ENCODE results near the gene TEX264.

Gene TEX264

DNA sequence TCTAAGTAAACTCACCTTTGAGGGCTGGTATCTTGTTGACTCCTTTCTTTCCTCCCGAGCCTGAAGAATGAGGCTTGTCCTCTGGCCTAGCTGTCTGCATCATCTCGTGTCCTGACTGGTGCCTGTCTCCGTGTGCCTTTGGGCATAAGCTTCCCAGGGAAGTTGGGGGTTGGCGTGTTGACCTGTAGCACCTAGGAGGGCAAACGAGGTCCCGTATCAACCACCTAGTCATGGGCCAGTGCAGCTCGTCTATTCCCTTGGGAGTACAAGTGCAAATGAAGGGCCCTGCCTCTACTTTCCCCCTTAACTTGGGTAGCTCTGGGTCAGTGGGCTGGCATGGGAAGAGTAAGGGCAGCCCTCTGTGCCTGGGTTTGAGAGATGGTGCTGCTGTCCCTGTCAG, 8.7 kb downstream of the TEX264 start:
- H3K27ac ChIP-seq = no peak overlapping the region
- H3K9ac ChIP-seq (ENCODE audit: insufficient read length) = no peak overlapping the region
- no peaks in the 10 kb centered on the region for H3K9me3 ChIP-seq (ENCODE audit: low read depth, low read length)
- no peaks in the 10 kb centered on the region for H3K36me3 ChIP-seq (ENCODE audit: insufficient read depth, low read length)
- no peak for DNase-seq (ENCODE audit: low read depth, low spot score)
- TF ChIP-seq FOXP2 (optimal IDR thresholded peaks at IDR 0.05; ENCODE audit: control extremely low read depth, extremely low read length, insufficient read depth) = no peak
- TF ChIP-seq EZH2 (IDR thresholded peaks at IDR 0.05) = no peak
- no peak for TF ChIP-seq POLR2AphosphoS5 (IDR thresholded peaks at IDR 0.05; ENCODE audit: borderline replicate concordance, low read depth, low read length)
- H3K4me3 ChIP-seq = no peak overlapping the region

DNA sequence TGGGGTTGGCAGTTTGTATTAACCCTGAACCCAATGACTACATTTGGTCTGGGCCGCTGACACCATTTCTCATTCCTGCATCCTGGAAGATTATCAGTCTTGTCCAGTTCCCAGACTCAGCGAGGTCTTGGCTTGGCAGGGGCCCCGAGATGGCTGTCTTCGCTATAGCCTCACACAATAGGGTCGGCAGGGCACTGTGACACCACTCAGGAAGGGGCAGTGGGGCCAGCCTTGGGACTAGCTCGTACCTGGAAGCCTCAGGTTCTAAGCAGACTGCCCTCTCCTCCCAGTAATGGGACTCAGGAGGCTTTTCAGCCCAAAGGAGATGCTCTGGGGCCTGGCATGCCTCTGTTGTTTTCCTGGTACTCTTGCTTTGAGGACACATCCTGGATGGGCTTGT, 9.1 kb downstream of the TEX264 start:
- TF ChIP-seq EZH2 (IDR thresholded peaks at IDR 0.05) = no peak
- TF ChIP-seq FOXP2 (optimal IDR thresholded peaks at IDR 0.05; ENCODE audit: control extremely low read depth, extremely low read length, insufficient read depth) = no peak
- no peak for TF ChIP-seq POLR2AphosphoS5 (IDR thresholded peaks at IDR 0.05; ENCODE audit: borderline replicate concordance, low read depth, low read length)
- no peak overlapping the region for H3K4me3 ChIP-seq
- no peaks in the 10 kb centered on the region for H3K9me3 ChIP-seq (ENCODE audit: low read depth, low read length)
- no peak overlapping the region for H3K9ac ChIP-seq (ENCODE audit: insufficient read length)
- H3K36me3 ChIP-seq (ENCODE audit: insufficient read depth, low read length) = no peaks in the 10 kb centered on the region; the same call in 1 of the 2 replicates
- H3K27ac ChIP-seq = no peak overlapping the region
- DNase-seq (ENCODE audit: low read depth, low spot score) = no peak

DNA sequence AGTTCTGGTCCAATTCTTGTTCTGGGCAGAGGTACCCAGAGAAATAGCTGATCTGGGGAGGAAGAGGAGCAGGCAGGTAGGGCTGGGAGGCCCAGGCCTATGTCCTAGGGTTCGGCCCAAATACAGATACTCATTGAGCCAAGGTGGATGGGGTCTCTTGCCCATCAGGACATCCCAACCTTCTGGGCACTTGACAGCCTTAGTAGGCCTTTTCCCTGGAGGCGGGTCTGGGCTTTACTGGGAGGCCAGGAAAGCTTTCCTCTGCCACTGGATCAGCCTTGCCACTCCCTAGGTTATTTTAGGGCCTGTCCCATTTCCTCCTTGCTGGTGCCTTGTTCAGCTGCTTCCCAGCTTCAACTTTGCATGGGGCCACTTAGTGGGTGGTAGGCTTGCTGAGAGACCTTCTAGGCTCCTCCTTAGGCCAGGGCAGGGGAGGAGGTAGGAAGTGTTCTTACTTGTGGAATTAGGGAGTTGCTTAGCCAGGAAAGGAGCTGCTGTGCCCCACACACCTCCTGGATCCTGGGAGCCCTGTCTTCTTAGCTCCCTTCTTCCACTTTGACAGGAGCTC, 9.7 kb downstream of the TEX264 start:
- TF ChIP-seq FOXP2 (optimal IDR thresholded peaks at IDR 0.05; ENCODE audit: control extremely low read depth, extremely low read length, insufficient read depth) = no peak
- no peak for TF ChIP-seq POLR2AphosphoS5 (IDR thresholded peaks at IDR 0.05; ENCODE audit: borderline replicate concordance, low read depth, low read length)
- TF ChIP-seq EZH2 (IDR thresholded peaks at IDR 0.05) = no peak
- Histone ChIP-seq H3K9ac (ENCODE audit: insufficient read length) (no peak overlapping the region), H3K27ac (no peak overlapping the region), H3K36me3 (ENCODE audit: insufficient read depth, low read length) (no peaks in the 10 kb centered on the region; the same call in 1 of the 2 replicates), H3K4me3 (no peak overlapping the region), H3K9me3 (ENCODE audit: low read depth, low read length) (no peaks in the 10 kb centered on the region)
- DNase-seq (ENCODE audit: low read depth, low spot score) = no peak

DNA sequence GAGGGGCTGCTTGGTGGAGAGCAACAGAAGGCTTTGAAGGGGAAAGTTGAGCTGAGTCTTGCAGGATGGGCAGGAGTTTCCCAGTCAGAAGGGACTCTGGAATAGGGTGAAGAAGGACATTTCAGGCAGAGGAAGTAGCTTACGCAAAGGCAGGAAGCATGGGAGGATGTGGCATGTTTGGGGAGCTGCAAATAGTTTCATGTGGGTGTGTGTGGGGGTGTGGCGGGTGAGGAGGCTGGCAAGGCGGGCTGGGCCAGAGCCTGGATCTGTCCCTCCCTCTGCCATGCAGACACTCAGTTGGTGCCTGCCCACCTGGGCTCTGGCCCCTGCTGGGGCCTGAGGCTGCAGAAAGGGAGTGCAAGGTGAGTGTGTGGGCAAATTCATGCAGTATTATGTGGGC, 10.4 kb downstream of the TEX264 start:
- no peak for DNase-seq (ENCODE audit: low read depth, low spot score)
- no peak overlapping the region for H3K27ac ChIP-seq
- H3K36me3 ChIP-seq (ENCODE audit: insufficient read depth, low read length) = no peaks in the 10 kb centered on the region; the same call in 1 of the 2 replicates
- TF ChIP-seq POLR2AphosphoS5 (IDR thresholded peaks at IDR 0.05; ENCODE audit: borderline replicate concordance, low read depth, low read length) (no peak), FOXP2 (optimal IDR thresholded peaks at IDR 0.05; ENCODE audit: control extremely low read depth, extremely low read length, insufficient read depth) (no peak), EZH2 (IDR thresholded peaks at IDR 0.05) (no peak)
- no peak overlapping the region for H3K9ac ChIP-seq (ENCODE audit: insufficient read length)
- H3K9me3 ChIP-seq (ENCODE audit: low read depth, low read length) = no peaks in the 10 kb centered on the region
- H3K4me3 ChIP-seq = no peak overlapping the region

DNA sequence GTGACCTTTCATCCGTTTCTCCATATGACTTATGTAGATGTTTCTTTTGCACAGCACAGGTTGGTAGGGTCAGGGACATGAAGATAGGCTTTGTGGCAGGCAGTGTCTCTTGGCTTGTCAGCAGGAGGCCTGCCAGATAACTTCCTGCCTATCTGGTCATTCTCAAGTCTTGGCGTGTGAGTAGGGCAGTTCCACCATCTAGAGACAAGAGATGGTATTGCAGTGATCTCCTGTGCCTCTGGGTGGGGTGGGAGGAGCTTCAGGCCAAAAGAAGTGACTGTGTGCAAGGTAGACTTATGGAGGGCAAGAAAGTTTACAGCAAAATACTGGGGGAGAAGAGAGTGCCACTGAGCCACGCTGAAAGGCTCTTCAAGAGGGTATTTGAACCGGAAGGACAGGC, 11.0 kb downstream of the TEX264 start:
- DNase-seq (ENCODE audit: low read depth, low spot score) = no peak
- H3K9ac ChIP-seq (ENCODE audit: insufficient read length) = no peak overlapping the region
- H3K9me3 ChIP-seq (ENCODE audit: low read depth, low read length) = no peaks in the 10 kb centered on the region
- no peak for TF ChIP-seq EZH2 (IDR thresholded peaks at IDR 0.05)
- TF ChIP-seq POLR2AphosphoS5 (IDR thresholded peaks at IDR 0.05; ENCODE audit: borderline replicate concordance, low read depth, low read length) = no peak
- TF ChIP-seq FOXP2 (optimal IDR thresholded peaks at IDR 0.05; ENCODE audit: control extremely low read depth, extremely low read length, insufficient read depth) = no peak
- no peak overlapping the region for H3K27ac ChIP-seq
- no peak overlapping the region for H3K4me3 ChIP-seq
- no peaks in the 10 kb centered on the region; the same call in 1 of the 2 replicates for H3K36me3 ChIP-seq (ENCODE audit: insufficient read depth, low read length)

DNA sequence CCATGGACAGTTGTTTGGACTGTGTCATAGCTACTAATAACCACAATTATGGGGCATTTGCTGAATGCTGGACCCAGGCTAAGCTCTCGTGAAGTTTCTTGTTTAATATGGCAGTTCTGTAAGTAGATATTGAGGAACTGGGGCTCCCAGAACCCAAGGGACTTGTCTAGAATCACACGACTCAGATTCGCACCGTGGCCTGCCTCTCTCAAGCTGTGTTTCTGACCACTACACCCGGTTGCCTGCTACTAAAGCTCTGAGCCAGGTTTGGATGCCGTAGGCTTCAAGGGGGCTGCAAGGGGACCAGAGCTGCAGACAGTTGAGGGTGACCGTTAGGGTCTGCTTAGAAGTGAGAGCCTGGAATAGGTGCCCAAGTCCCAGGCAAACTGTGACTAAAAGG, 11.5 kb downstream of the TEX264 start:
- TF ChIP-seq EZH2 (IDR thresholded peaks at IDR 0.05) (no peak), FOXP2 (optimal IDR thresholded peaks at IDR 0.05; ENCODE audit: control extremely low read depth, extremely low read length, insufficient read depth) (no peak), POLR2AphosphoS5 (IDR thresholded peaks at IDR 0.05; ENCODE audit: borderline replicate concordance, low read depth, low read length) (no peak)
- Histone ChIP-seq H3K9me3 (ENCODE audit: low read depth, low read length) (no peaks in the 10 kb centered on the region), H3K4me3 (no peak overlapping the region), H3K36me3 (ENCODE audit: insufficient read depth, low read length) (no peaks in the 10 kb centered on the region; the same call in 1 of the 2 replicates), H3K9ac (ENCODE audit: insufficient read length) (no peak overlapping the region), H3K27ac (no peak overlapping the region)
- no peak for DNase-seq (ENCODE audit: low read depth, low spot score)

DNA sequence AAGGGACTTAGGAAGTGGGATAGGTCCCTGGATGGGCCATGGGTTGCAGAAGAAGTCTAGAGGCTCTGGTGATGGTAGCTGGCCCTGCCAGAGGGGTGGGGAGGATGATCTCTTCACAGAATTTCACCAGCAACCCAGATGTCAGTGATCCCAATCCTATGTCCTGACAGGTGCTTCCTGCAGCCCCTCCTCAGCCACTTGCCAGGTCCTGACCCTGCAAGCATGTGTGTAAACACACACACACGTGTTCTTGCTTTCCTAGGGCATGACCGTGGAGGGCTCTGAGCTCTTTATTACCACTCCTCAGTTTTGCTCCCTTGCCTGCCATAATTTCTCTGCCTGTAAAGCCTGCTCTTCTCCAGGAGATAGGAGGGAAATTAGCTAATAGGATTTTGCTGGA, 12.5 kb downstream of the TEX264 start:
- TF ChIP-seq EZH2 (IDR thresholded peaks at IDR 0.05) = no peak
- no peak for TF ChIP-seq FOXP2 (optimal IDR thresholded peaks at IDR 0.05; ENCODE audit: control extremely low read depth, extremely low read length, insufficient read depth)
- TF ChIP-seq POLR2AphosphoS5 (IDR thresholded peaks at IDR 0.05; ENCODE audit: borderline replicate concordance, low read depth, low read length) = no peak
- Histone ChIP-seq H3K9ac (ENCODE audit: insufficient read length) (no peak overlapping the region), H3K9me3 (ENCODE audit: low read depth, low read length) (no peaks in the 10 kb centered on the region), H3K4me3 (no peak overlapping the region), H3K27ac (no peak overlapping the region), H3K36me3 (ENCODE audit: insufficient read depth, low read length) (no peaks in the 10 kb centered on the region; the same call in 1 of the 2 replicates)
- DNase-seq (ENCODE audit: low read depth, low spot score) = no peak

DNA sequence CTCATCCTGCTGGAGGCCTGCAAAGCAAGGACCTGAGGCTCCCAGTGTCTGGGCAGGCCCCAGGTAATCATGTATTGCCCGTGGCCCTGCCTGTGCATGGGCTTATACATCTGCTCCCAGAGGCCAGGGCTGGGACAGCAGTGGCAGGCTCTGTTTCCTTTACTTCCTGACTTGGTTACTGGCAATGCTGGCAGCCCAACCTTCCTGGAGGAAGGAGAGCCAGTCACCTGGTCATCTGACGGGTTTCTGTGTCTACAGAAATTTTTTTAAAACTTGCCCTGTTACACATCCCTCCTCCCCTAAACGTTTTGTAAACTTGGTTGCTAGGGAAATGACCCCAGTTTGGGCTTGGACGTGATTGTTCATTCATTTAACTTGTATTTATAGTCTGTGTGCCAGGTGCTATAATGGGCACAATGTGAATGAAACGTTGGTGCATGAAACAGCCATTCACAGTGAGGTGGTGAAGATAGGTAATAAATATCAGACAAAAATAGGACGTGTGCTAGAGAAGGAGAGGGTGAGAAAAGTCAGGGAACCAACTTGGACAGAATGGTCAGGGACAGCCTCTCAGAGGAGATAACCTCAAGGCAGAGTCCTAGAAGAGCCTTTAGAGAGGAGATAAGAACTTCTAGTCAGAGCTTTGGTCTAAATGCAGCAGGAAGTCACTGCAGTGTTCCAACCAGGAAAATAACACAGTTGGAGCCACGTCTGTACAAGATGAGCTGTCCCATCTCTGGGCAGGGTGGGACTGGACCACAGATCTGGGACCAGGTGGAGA, 14.1 kb downstream of the TEX264 start:
- Histone ChIP-seq H3K4me3 (no peak overlapping the region), H3K27ac (no peak overlapping the region), H3K36me3 (ENCODE audit: insufficient read depth, low read length) (no peaks in the 10 kb centered on the region; the same call in 1 of the 2 replicates), H3K9me3 (ENCODE audit: low read depth, low read length) (no peaks in the 10 kb centered on the region), H3K9ac (ENCODE audit: insufficient read length) (no peak overlapping the region)
- no peak for DNase-seq (ENCODE audit: low read depth, low spot score)
- TF ChIP-seq EZH2 (IDR thresholded peaks at IDR 0.05) = no peak
- TF ChIP-seq FOXP2 (optimal IDR thresholded peaks at IDR 0.05; ENCODE audit: control extremely low read depth, extremely low read length, insufficient read depth) = no peak
- TF ChIP-seq POLR2AphosphoS5 (IDR thresholded peaks at IDR 0.05; ENCODE audit: borderline replicate concordance, low read depth, low read length) = no peak

All from SK-N-MC (cell line).